HCT116 (cell line): Measurements from ENCODE around the gene POC1A. TPM values are rescaled to one million over a fixed set of nuclear protein-coding genes. Genes with fewer than 3 reads are reported as not detected.

Source experiments
- ATAC-seq: fragments of 200-7000 bp; cut with Tn5 transposase; 2 replicates; pipeline ENCODE4 v1.9.1; 2020; ENCODE audit warnings: mild to moderate bottlenecking, moderate library complexity
- BruUV-seq: library from RNA; stranded (reverse); fragments of 400-500 nt; replicated peaks from 2 replicates; lab custom pipeline; 2021; lab: Mats Ljungman, UMichigan
- CTCF ChIA-PET: fragments of 300-600 bp; sonication (Branson Sonifier 250); formaldehyde crosslinking; loops from one replicate; lab custom pipeline; 2021; ENCODE audit warnings: antibody characterized with exemption; lab: Charles Lee
- POLR2A ChIA-PET: fragments of 300-600, 350-600 bp; sonication (Branson Sonifier 250); formaldehyde crosslinking; loops from one replicate; lab custom pipeline; 2021; ENCODE audit warnings: antibody characterized with exemption; lab: Charles Lee
- RAD21 ChIA-PET, 2 experiments: fragments of 300-600 bp; sonication (Branson Sonifier 250); formaldehyde crosslinking; loops; one replicate each; lab custom pipeline; 2023; ENCODE audit warnings: low total read pairs in 2 of 2; ENCODE audit not compliant: uncharacterized antibody in 2 of 2, unreplicated experiment in 2 of 2, low non-redundant PET in 1 of 2; lab: Charles Lee
- DNase-seq: peaks from one replicate; pipeline ENCODE4 v3.0.0-alpha.2; 2010; ENCODE audit warnings: low read depth, low spot score
- H2AFZ ChIP-seq: fragments of 200-600 bp; shearing (Covaris generic), sonication (generic); 2 replicates; pipeline ENCODE4 v1.6.1; 2017; ENCODE audit warnings: low read depth, mixed run types, mixed read lengths, antibody characterized with exemption, low read length; ENCODE audit not compliant: poor library complexity, severe bottlenecking
- H3K27ac ChIP-seq: 2 replicates; pipeline ENCODE4 v1.5.1; 2012; ENCODE audit warnings: low read depth, low read length
- H3K27me3 ChIP-seq: fragments of 200-600 bp; sonication (generic); 2 replicates; pipeline ENCODE4 v1.6.1; 2016; ENCODE audit warnings: mixed run types, low read length, mixed read lengths; ENCODE audit not compliant: insufficient read depth
- H3K36me3 ChIP-seq, 2 experiments: fragments of 200-500 bp in 1 of 2; fragments of 200-600 bp in 1 of 2; sonication (Bioruptor generic) in 1 of 2; sonication (generic) in 1 of 2; 2 replicates each; pipeline versions ENCODE4 v1.5.1 to v1.6.1; 2014 to 2016; ENCODE audit warnings: low read length in 2 of 2, inconsistent platforms in 1 of 2, mixed read lengths in 1 of 2, mixed run types in 1 of 2; ENCODE audit not compliant: insufficient read depth in 2 of 2, control insufficient read depth in 1 of 2
- H3K4me1 ChIP-seq, 2 experiments: fragments of 200-600 bp in 1 of 2; sonication (generic) in 1 of 2; 2 replicates each; pipeline versions ENCODE4 v1.5.1 to v1.6.1; 2012 to 2017; ENCODE audit warnings: low read length in 2 of 2, inconsistent platforms in 1 of 2, mild to moderate bottlenecking in 1 of 2, mixed read lengths in 1 of 2, mixed run types in 1 of 2, moderate library complexity in 1 of 2; ENCODE audit not compliant: insufficient read depth in 2 of 2, control insufficient read depth in 1 of 2
- H3K4me2 ChIP-seq: fragments of 200-600 bp; sonication (generic); 2 replicates; pipeline ENCODE4 v1.6.1; 2017; ENCODE audit warnings: mixed run types, low read length, mixed read lengths
- H3K4me3 ChIP-seq, 2 experiments: fragments of 200-600 bp in 1 of 2; sonication (generic) in 1 of 2; replicated peaks in 1 of 2; 2 replicates each; pipeline ENCODE4 v1.5.1; 2011 to 2016; ENCODE audit warnings: low read length in 2 of 2, control low read depth in 1 of 2, low read depth in 1 of 2, mild to moderate bottlenecking in 1 of 2, mixed read lengths in 1 of 2, mixed run types in 1 of 2
- H3K79me2 ChIP-seq: fragments of 200-600 bp; sonication (generic); 2 replicates; pipeline ENCODE4 v1.6.1; 2017; ENCODE audit warnings: mild to moderate bottlenecking, mixed run types, low read length, moderate library complexity, mixed read lengths; ENCODE audit not compliant: insufficient read depth
- H3K9ac ChIP-seq: fragments of 200-600 bp; sonication (generic); 2 replicates; pipeline ENCODE4 v1.6.1; 2016; ENCODE audit warnings: low read length, mixed read lengths
- H3K9me2 ChIP-seq: fragments of 200-600 bp; sonication (generic), shearing (Covaris generic); 2 replicates; pipeline ENCODE4 v1.6.1; 2017; ENCODE audit warnings: mixed run types, mild to moderate bottlenecking, moderate library complexity; ENCODE audit not compliant: insufficient read depth
- H3K9me3 ChIP-seq, 2 experiments: fragments of 200-500 bp in 1 of 2; fragments of 200-600 bp in 1 of 2; sonication (Bioruptor generic) in 1 of 2; sonication (generic) in 1 of 2; 2 replicates each; pipeline ENCODE4 v1.6.1; 2014 to 2017; ENCODE audit warnings: low read length in 2 of 2, mixed read lengths in 2 of 2, inconsistent platforms in 1 of 2, low read depth in 1 of 2, mild to moderate bottlenecking in 1 of 2, mixed run types in 1 of 2, moderate library complexity in 1 of 2; ENCODE audit not compliant: control insufficient read depth in 1 of 2, insufficient read depth in 1 of 2
- H4K20me1 ChIP-seq: fragments of 200-600 bp; sonication (generic), shearing (Covaris generic); 2 replicates; pipeline ENCODE4 v1.6.1; 2017; ENCODE audit warnings: mixed run types, mild to moderate bottlenecking, moderate library complexity; ENCODE audit not compliant: insufficient read depth
- CBX3 ChIP-seq: IDR thresholded peaks from 2 replicates; pipeline ENCODE4 v1.6.1; 2012; ENCODE audit warnings: low read depth
- EZH2 ChIP-seq: fragments of 200-600 bp; sonication (generic); IDR thresholded peaks from 2 replicates; pipeline ENCODE4 v1.6.1; 2017; ENCODE audit warnings: antibody characterized with exemption, mixed run types
- EZH2phosphoT487 ChIP-seq: fragments of 200-600 bp; IDR thresholded peaks from 2 replicates; pipeline ENCODE4 v1.6.1; 2018; ENCODE audit warnings: antibody characterized with exemption, borderline replicate concordance
- FOSL1 ChIP-seq: IDR thresholded peaks from 2 replicates; pipeline ENCODE4 v1.6.1; 2012; ENCODE audit warnings: low read depth
- POLR2A ChIP-seq: IDR thresholded peaks from 2 replicates; pipeline ENCODE4 v1.7.0; 2011; ENCODE audit warnings: borderline replicate concordance; ENCODE audit not compliant: insufficient read depth, insufficient read length; ENCODE audit errors: extremely low read depth
- POLR2AphosphoS5 ChIP-seq: IDR thresholded peaks from 2 replicates; pipeline ENCODE4 v1.6.1; 2011; ENCODE audit warnings: mild to moderate bottlenecking, low read depth, low read length, moderate library complexity
- RAD21 ChIP-seq: IDR thresholded peaks from 2 replicates; pipeline ENCODE4 v1.6.1; 2012; ENCODE audit warnings: low read depth, mild to moderate bottlenecking
- REST ChIP-seq: IDR thresholded peaks from 2 replicates; pipeline ENCODE4 v1.6.1; 2012; ENCODE audit warnings: low read depth
- SRF ChIP-seq: IDR thresholded peaks from 2 replicates; pipeline ENCODE4 v1.6.1; 2012; ENCODE audit warnings: low read depth
- ZNF274 ChIP-seq: fragments of 200-500 bp; sonication (Bioruptor generic); IDR thresholded peaks from 2 replicates; pipeline ENCODE4 v1.6.1; 2014; ENCODE audit warnings: mild to moderate bottlenecking, low read depth, low read length, inconsistent platforms
- intact Hi-C: fragments of 100-400 bp; cut with micrococcal nuclease; formaldehyde crosslinking; loops from 2 replicates; pipeline ENCODE4 v1.10.0; 2022
- total RNA-seq: library from RNA; stranded (reverse); gene quantifications from one replicate; pipeline ENCODE4 v1.2.1, GENCODE V29; 2021; ENCODE audit not compliant: unreplicated experiment
- TF ChIP-seq, protein P1 (sequence below): IDR thresholded peaks from 2 replicates; pipeline ENCODE4 v1.6.1; 2012
- TF ChIP-seq, protein P2 (sequence below), 3 experiments: fragments of 200-600 bp in 1 of 3; sonication (generic) in 1 of 3; IDR thresholded peaks in 2 of 3; conservative IDR thresholded peaks in 1 of 3; 2 replicates each; pipeline ENCODE4 v1.5.1; 2012 to 2017; ENCODE audit warnings: low read depth in 2 of 3, low read length in 2 of 3, antibody characterized with exemption in 1 of 3, borderline replicate concordance in 1 of 3, control low read depth in 1 of 3, mild to moderate bottlenecking in 1 of 3, mixed read lengths in 1 of 3, mixed run types in 1 of 3, moderate library complexity in 1 of 3; ENCODE audit not compliant: insufficient read depth in 1 of 3
- TF ChIP-seq, protein P3 (sequence below): IDR thresholded peaks from 2 replicates; pipeline ENCODE4 v1.6.1; 2012

POC1A gene
- total RNA-seq, 1 experiment from 2014 or later: 34.0 TPM

DNA sequence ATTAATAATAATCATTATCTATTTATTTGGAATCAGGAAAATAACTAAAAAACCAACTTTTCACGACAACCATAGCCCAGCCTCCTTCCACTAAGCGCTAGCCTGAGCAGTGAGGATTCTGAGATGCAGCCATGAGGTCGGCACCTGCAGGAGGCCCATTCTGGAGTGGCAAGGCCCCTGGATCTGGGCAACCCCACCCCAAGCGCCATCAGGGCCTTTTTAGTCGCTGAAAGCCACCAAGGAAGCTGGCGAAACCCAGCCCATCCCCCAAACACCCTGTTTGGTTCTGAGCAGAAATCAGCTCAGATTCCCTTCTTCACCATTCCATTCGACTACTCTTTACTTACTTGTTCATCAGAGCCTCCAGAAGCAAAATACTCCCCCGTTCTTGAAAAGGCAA lies 29.5 kb downstream of the POC1A start:
- CTCF ChIA-PET: no interaction called here

More for the DNA sequence above, 29.5 kb downstream of the POC1A start:
- Histone ChIP-seq H3K4me3 (no peak overlapping the region), H3K4me2 (no peak overlapping the region), H3K4me1 (peaks cover 30 to 37% of the 10 kb centered on the region in 2 experiments), H4K20me1 (no peaks in the 10 kb centered on the region), H3K79me2 (no peaks in the 10 kb centered on the region), H3K9ac (no peak overlapping the region)
- no peak for TF ChIP-seq CBX3
- no peak for TF ChIP-seq EZH2phosphoT487
- no peak for TF ChIP-seq POLR2AphosphoS5
- TF ChIP-seq, protein P1, sequence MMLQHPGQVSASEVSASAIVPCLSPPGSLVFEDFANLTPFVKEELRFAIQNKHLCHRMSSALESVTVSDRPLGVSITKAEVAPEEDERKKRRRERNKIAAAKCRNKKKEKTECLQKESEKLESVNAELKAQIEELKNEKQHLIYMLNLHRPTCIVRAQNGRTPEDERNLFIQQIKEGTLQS: no peak
- TF ChIP-seq, protein P2, sequence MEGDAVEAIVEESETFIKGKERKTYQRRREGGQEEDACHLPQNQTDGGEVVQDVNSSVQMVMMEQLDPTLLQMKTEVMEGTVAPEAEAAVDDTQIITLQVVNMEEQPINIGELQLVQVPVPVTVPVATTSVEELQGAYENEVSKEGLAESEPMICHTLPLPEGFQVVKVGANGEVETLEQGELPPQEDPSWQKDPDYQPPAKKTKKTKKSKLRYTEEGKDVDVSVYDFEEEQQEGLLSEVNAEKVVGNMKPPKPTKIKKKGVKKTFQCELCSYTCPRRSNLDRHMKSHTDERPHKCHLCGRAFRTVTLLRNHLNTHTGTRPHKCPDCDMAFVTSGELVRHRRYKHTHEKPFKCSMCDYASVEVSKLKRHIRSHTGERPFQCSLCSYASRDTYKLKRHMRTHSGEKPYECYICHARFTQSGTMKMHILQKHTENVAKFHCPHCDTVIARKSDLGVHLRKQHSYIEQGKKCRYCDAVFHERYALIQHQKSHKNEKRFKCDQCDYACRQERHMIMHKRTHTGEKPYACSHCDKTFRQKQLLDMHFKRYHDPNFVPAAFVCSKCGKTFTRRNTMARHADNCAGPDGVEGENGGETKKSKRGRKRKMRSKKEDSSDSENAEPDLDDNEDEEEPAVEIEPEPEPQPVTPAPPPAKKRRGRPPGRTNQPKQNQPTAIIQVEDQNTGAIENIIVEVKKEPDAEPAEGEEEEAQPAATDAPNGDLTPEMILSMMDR (IDR thresholded peaks at IDR 0.05 in 2 of 3, conservative IDR thresholded peaks at IDR 0.05 in 1 of 3; ENCODE audit: borderline replicate concordance in 1 of 3, insufficient read depth in 1 of 3, low read depth in 2 of 3, low read length in 2 of 3): no peak
- no peak for TF ChIP-seq POLR2A
- no peak for TF ChIP-seq ZNF274
- no peak for TF ChIP-seq EZH2
- no peak for TF ChIP-seq RAD21
- no peak for TF ChIP-seq FOSL1
- no peak for TF ChIP-seq SRF
- no peak for TF ChIP-seq REST
- TF ChIP-seq, protein P3, sequence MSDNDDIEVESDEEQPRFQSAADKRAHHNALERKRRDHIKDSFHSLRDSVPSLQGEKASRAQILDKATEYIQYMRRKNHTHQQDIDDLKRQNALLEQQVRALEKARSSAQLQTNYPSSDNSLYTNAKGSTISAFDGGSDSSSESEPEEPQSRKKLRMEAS: no peak
- TF ChIP-seq, all 23 proteins: peak for 0
- BruUV-seq: no TSS peak
- DNase-seq (no peak), ATAC-seq (no peak)
- Histone ChIP-seq H3K36me3 (peaks cover 7 to 31% of the 10 kb centered on the region in 2 experiments; a peak in 2 of 4 replicates), H3K27ac (no peak overlapping the region), H3K9me2 (no peaks in the 10 kb centered on the region), H3K9me3 (no peaks in the 10 kb centered on the region), H2AFZ (no peak overlapping the region), H3K27me3 (no peaks in the 10 kb centered on the region)
- POLR2A ChIA-PET: no interaction called here
- intact Hi-C loops: no loop called here
- RAD21 ChIA-PET: interaction anchor here in 1 of 2 experiments (0.5 kb wide), 1 partner anchor 182 kb away, joined by 3 read pairs; no protein-coding TSS in a partner anchor
